Neural cell (in vitro differentiated cells): ENCODE measurements around the gene RASD2. TPM values are rescaled to one million over a fixed set of nuclear protein-coding genes. Genes with fewer than 3 reads are reported as not detected.

Source experiments
- polyA plus RNA-seq: library from polyadenylated mRNA; depleted of rRNA; stranded (reverse); fragments of >200 nt; gene quantifications from 2 replicates; pipeline ENCODE4 v1.2.3, GENCODE V29; 2014

Gene RASD2
- polyA plus RNA-seq, 1 donor from 2014 or later = 0.14 TPM

Other genes starting within 250 kb of the RASD2 start
- gene TOM1, start 240.9 kb upstream of the RASD2 start, polyA plus RNA-seq = 13.3 and 15.7 TPM in 2 replicates
- gene HMOX1, start 159.7 kb upstream of the RASD2 start, polyA plus RNA-seq = 0.20 TPM in 1 of 2 replicates, not detected in the other
- 6.9 and 7.2 TPM in 2 replicates for gene MCM5, start 140.7 kb upstream of the RASD2 start, polyA plus RNA-seq
- 0.51 TPM in 1 of 2 replicates, not detected in the other for gene MB, start 76.5 kb downstream of the RASD2 start, polyA plus RNA-seq
- gene APOL6, start 107.6 kb downstream of the RASD2 start, polyA plus RNA-seq = not detected in 2 replicates
- not detected in 2 replicates for gene APOL5, start 177.0 kb downstream of the RASD2 start, polyA plus RNA-seq